GM12801 (cell line): ENCODE results near the gene MTG2.

Source experiments
- CTCF ChIP-seq: IDR thresholded peaks from one replicate; pipeline ENCODE4 v1.5.1; 2011; ENCODE audit warnings: control low read depth; ENCODE audit not compliant: insufficient read length; ENCODE audit errors: extremely low read depth

The MTG2 gene

GRCh38 chr20:62219101-62219991 lies 36.5 kb downstream of the MTG2 start:
- TF ChIP-seq CTCF, result no peak

GRCh38 chr20:62219992-62220665 lies 37.3 kb downstream of the MTG2 start, which contains the start of gene HRH3:
Gene HRH3 (minus strand): TSS chr20:62220278. CDS start chr20:62219970, 308 bp downstream.
- TF ChIP-seq CTCF, result no peak

GRCh38 chr20:62220666-62221568 lies 38.1 kb downstream of the MTG2 start:
- no peak for TF ChIP-seq CTCF

- TF ChIP-seq CTCF, result no peak
Observed at GRCh38 chr20:62222266-62222850, 39.5 kb downstream of the MTG2 start.

- TF ChIP-seq CTCF, result no peak
Observed at GRCh38 chr20:62222972-62223371, 40.1 kb downstream of the MTG2 start.

- TF ChIP-seq CTCF, result no peak
Observed at GRCh38 chr20:62223571-62223970, 40.7 kb downstream of the MTG2 start.
